Neural progenitor cell (in vitro differentiated cells): ENCODE measurements around the gene RAB3A. TPM values are rescaled to one million over a fixed set of nuclear protein-coding genes. Genes with fewer than 3 reads are reported as not detected.

ENCODE experiments used
- DNase-seq: peaks from one replicate; pipeline ENCODE4 v3.0.0-alpha.2; 2016; ENCODE audit warnings: low spot score
- H2AFZ ChIP-seq: fragments of 200-600 bp; sonication (generic); replicated peaks from 2 replicates; pipeline ENCODE4 v1.6.1; 2016; ENCODE audit warnings: antibody characterized with exemption
- H3F3A ChIP-seq: fragments of 200-600 bp; sonication (generic); 2 replicates; pipeline ENCODE4 v1.6.1; 2016; ENCODE audit warnings: antibody characterized with exemption, low read depth
- H3K27ac ChIP-seq: fragments of 200-600 bp; sonication (generic); 2 replicates; pipeline ENCODE4 v1.5.1; 2016; ENCODE audit warnings: mild to moderate bottlenecking
- H3K27me3 ChIP-seq: fragments of 200-600 bp; sonication (generic); 2 replicates; pipeline ENCODE4 v1.6.1; 2016; ENCODE audit warnings: mild to moderate bottlenecking, moderate library complexity
- H3K36me3 ChIP-seq: fragments of 200-600 bp; sonication (generic); 2 replicates; pipeline ENCODE4 v1.5.1; 2016
- H3K4me1 ChIP-seq: fragments of 200-600 bp; sonication (generic); 2 replicates; pipeline ENCODE4 v1.6.1; 2016; ENCODE audit warnings: mixed run types
- H3K4me2 ChIP-seq: fragments of 200-600 bp; sonication (generic); 2 replicates; pipeline ENCODE4 v1.6.1; 2016
- H3K4me3 ChIP-seq: fragments of 200-600 bp; sonication (generic); 2 replicates; pipeline ENCODE4 v1.5.1; 2016
- H3K79me2 ChIP-seq: fragments of 200-600 bp; sonication (generic); 2 replicates; pipeline ENCODE4 v1.6.1; 2016; ENCODE audit warnings: low read depth
- H3K9ac ChIP-seq: fragments of 200-600 bp; sonication (generic); 2 replicates; pipeline ENCODE4 v1.6.1; 2016
- H3K9me3 ChIP-seq: fragments of 200-600 bp; sonication (generic); 2 replicates; pipeline ENCODE4 v1.5.1; 2016; ENCODE audit warnings: low read depth
- H4K20me1 ChIP-seq: fragments of 200-600 bp; sonication (generic); 2 replicates; pipeline ENCODE4 v1.6.1; 2016; ENCODE audit warnings: low read depth
- H3K27ac Mint-ChIP-seq: 3 replicates; pipeline ENCODE4 v1.8.0; 2021; ENCODE audit warnings: mixed read lengths
- H3K27me3 Mint-ChIP-seq: 2 replicates; pipeline ENCODE4 v1.8.0; 2022; ENCODE audit warnings: low read depth, mild to moderate bottlenecking, inconsistent platforms, moderate library complexity, mixed read lengths; ENCODE audit not compliant: insufficient read depth
- H3K36me3 Mint-ChIP-seq: 3 replicates; pipeline ENCODE4 v1.8.0; 2021; ENCODE audit warnings: mixed read lengths
- H3K4me1 Mint-ChIP-seq: 3 replicates; pipeline ENCODE4 v1.8.0; 2021; ENCODE audit warnings: mixed read lengths
- H3K4me3 Mint-ChIP-seq: 3 replicates; pipeline ENCODE4 v1.8.0; 2021; ENCODE audit warnings: mild to moderate bottlenecking, moderate library complexity, mixed read lengths
- H3K9me3 Mint-ChIP-seq: 3 replicates; pipeline ENCODE4 v1.8.0; 2020; ENCODE audit warnings: mixed read lengths
- EZH2 ChIP-seq: fragments of 200-600 bp; sonication (generic); IDR thresholded peaks from 2 replicates; pipeline ENCODE4 v1.6.1; 2017; ENCODE audit warnings: antibody characterized with exemption, mild to moderate bottlenecking, moderate library complexity
- EZH2phosphoT487 ChIP-seq: fragments of 200-600 bp; sonication (generic); IDR thresholded peaks from 2 replicates; pipeline ENCODE4 v1.6.1; 2017; ENCODE audit warnings: antibody characterized with exemption
- total RNA-seq: library from RNA; depleted of rRNA; stranded (reverse); fragments of >200 nt; gene quantifications from 2 replicates; pipeline ENCODE4 v1.2.3, GENCODE V29; 2015; ENCODE audit warnings: low replicate concordance
- TF ChIP-seq, protein P1 (sequence below): fragments of 200-600 bp; sonication (generic); IDR thresholded peaks from 2 replicates; pipeline ENCODE4 v1.5.1; 2017; ENCODE audit warnings: antibody characterized with exemption, mild to moderate bottlenecking

Gene RAB3A
- total RNA-seq, 1 donor from 2014 or later: 1.1 TPM

DNA sequence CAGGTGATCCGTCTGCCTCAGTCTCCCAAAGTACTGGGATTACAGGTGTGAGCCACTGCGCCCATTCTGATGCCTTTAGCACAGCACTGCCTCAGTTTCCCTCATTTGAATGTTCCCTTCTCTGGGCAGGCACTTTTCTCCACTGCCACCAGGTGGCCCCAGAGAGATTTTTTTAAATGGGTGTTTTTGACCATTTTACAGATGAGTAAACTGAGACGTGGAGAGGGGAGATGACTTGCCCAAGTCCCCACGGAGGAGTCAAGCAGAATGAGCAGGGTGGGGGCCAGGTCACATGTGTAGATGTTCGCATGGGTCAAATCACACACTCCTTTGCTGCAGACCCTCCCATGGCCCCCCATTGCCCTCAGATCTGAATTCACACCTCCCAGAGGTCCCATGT, 25.6 kb upstream of the RAB3A start:
- Histone ChIP-seq H4K20me1 (peaks cover 33% of the 10 kb centered on the region), H3K4me3 (no peak overlapping the region), H3K36me3 (no peaks in the 10 kb centered on the region), H3K27ac (no peak overlapping the region), H3K4me2 (no peak overlapping the region), H3K79me2 (no peaks in the 10 kb centered on the region), H2AFZ (no peak overlapping the region), H3K4me1 (peaks cover 4% of the 10 kb centered on the region), H3K9ac (no peak overlapping the region), H3K9me3 (no peaks in the 10 kb centered on the region), H3K27me3 (peaks cover 61% of the 10 kb centered on the region), H3F3A (peaks cover 31% of the 10 kb centered on the region)
- TF ChIP-seq, protein P1, sequence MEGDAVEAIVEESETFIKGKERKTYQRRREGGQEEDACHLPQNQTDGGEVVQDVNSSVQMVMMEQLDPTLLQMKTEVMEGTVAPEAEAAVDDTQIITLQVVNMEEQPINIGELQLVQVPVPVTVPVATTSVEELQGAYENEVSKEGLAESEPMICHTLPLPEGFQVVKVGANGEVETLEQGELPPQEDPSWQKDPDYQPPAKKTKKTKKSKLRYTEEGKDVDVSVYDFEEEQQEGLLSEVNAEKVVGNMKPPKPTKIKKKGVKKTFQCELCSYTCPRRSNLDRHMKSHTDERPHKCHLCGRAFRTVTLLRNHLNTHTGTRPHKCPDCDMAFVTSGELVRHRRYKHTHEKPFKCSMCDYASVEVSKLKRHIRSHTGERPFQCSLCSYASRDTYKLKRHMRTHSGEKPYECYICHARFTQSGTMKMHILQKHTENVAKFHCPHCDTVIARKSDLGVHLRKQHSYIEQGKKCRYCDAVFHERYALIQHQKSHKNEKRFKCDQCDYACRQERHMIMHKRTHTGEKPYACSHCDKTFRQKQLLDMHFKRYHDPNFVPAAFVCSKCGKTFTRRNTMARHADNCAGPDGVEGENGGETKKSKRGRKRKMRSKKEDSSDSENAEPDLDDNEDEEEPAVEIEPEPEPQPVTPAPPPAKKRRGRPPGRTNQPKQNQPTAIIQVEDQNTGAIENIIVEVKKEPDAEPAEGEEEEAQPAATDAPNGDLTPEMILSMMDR: peak; percentile 52
- TF ChIP-seq EZH2phosphoT487: no peak
- peaks cover 6% of the 10 kb centered on the region for H3K9me3 Mint-ChIP-seq
- peaks cover 20% of the 10 kb centered on the region for H3K4me1 Mint-ChIP-seq
- H3K27me3 Mint-ChIP-seq: peaks cover 53% of the 10 kb centered on the region
- no peak for DNase-seq
- no peak overlapping the region for H3K4me3 Mint-ChIP-seq
- no peak overlapping the region for H3K27ac Mint-ChIP-seq
- H3K36me3 Mint-ChIP-seq: no peaks in the 10 kb centered on the region

DNA sequence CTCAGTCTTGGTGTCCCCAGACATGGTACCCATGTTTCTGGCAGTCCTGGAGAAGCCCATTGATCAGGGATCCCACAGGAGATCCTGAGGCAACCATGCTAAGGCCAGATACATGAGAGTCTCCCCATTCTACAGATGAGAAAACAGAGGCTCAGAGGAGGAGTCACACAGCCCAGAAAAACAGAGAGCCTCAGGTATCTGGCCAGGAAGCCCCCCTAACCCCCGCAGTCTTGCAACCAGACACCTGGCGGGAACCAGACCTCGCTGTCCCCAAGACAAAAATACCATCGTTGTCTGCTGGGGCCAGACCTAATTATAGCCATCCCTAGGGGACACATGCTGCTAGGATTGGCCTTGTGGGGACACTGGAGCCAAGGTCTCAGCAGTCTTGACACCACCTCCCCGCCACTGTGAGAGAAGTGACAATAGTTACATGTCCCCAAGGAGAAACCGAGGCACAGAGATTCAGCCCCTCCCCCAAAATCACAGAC, 24.0 kb upstream of the RAB3A start:
- Histone ChIP-seq H3F3A (peaks cover 38% of the 10 kb centered on the region), H3K27me3 (peaks cover 55% of the 10 kb centered on the region), H4K20me1 (peaks cover 24% of the 10 kb centered on the region), H3K36me3 (no peaks in the 10 kb centered on the region), H3K4me1 (peaks cover 4% of the 10 kb centered on the region), H3K9me3 (no peaks in the 10 kb centered on the region), H2AFZ (no peak overlapping the region), H3K9ac (no peak overlapping the region), H3K27ac (no peak overlapping the region), H3K4me3 (no peak overlapping the region), H3K4me2 (no peak overlapping the region), H3K79me2 (no peaks in the 10 kb centered on the region)
- H3K27me3 Mint-ChIP-seq: peaks cover 57% of the 10 kb centered on the region
- H3K9me3 Mint-ChIP-seq: peaks cover 4% of the 10 kb centered on the region
- H3K36me3 Mint-ChIP-seq: no peaks in the 10 kb centered on the region
- H3K4me1 Mint-ChIP-seq: peaks cover 23% of the 10 kb centered on the region
- no peak overlapping the region for H3K4me3 Mint-ChIP-seq
- no peak overlapping the region for H3K27ac Mint-ChIP-seq
- DNase-seq: no peak
- TF ChIP-seq EZH2phosphoT487 (no peak), EZH2 (no peak)
- TF ChIP-seq, protein P1: no peak

- Histone ChIP-seq H3K4me3 (no peak overlapping the region), H3K4me1 (peaks cover 4% of the 10 kb centered on the region), H3K36me3 (no peaks in the 10 kb centered on the region), H3K27ac (no peak overlapping the region), H4K20me1 (peaks cover 18% of the 10 kb centered on the region), H2AFZ (no peak overlapping the region), H3K9me3 (no peaks in the 10 kb centered on the region), H3K79me2 (no peaks in the 10 kb centered on the region), H3K27me3 (peaks cover 51% of the 10 kb centered on the region), H3F3A (peaks cover 32% of the 10 kb centered on the region), H3K4me2 (no peak overlapping the region), H3K9ac (no peak overlapping the region)
- Mint-ChIP-seq H3K27me3 (peaks cover 56% of the 10 kb centered on the region), H3K36me3 (no peaks in the 10 kb centered on the region), H3K27ac (peak overlapping the region; percentile 57), H3K4me1 (peaks cover 18% of the 10 kb centered on the region), H3K4me3 (peak overlapping the region; percentile 65), H3K9me3 (no peaks in the 10 kb centered on the region)
- TF ChIP-seq, protein P1: no peak
- TF ChIP-seq EZH2 (no peak), EZH2phosphoT487 (no peak)
- DNase-seq: no peak
These were observed 23.3 kb upstream of the RAB3A start for GRCh38 chr19:18226956-18227780.
